ENCODE data around the gene HS2ST1.

HS2ST1 gene

GRCh38 chr1:87106144-87106543 lies 191.7 kb downstream of the HS2ST1 start:
- CTCF ChIA-PET, result interaction anchor here (0.6 to 1.2 kb wide), 3 partner anchors 21 to 371 kb away, joined by 3 to 4 read pairs (median 3); no protein-coding TSS in a partner anchor
- peaks cover 10% of the 10 kb centered on the region; the same call in 1 of the 2 replicates for H3K4me1 ChIP-seq (ENCODE audit: control insufficient read depth, insufficient read depth, low read length)
- no peak overlapping the region for H3K27ac ChIP-seq (ENCODE audit: extremely low read depth, low read depth, low read length)
- no peaks in the 10 kb centered on the region for H3K36me3 ChIP-seq (ENCODE audit: control insufficient read depth in 2 of 2, insufficient read depth in 1 of 2, low read length in 2 of 2)
- POLR2A ChIA-PET, result no interaction called here
- H3K4me3 ChIP-seq (ENCODE audit: low read depth, low read length), result no peak overlapping the region
- no peak for TF ChIP-seq ZNF621 (tag by site-specific recombination; IDR thresholded peaks at IDR 0.05)
- no peak for TF ChIP-seq ZNF354C (tag by site-specific recombination; IDR thresholded peaks at IDR 0.05; ENCODE audit: borderline replicate concordance, low read depth)
- TF ChIP-seq ZNF433 (tag by site-specific recombination; IDR thresholded peaks at IDR 0.05; ENCODE audit: low read depth), result no peak
- no peak for TF ChIP-seq ZSCAN18 (tag by site-specific recombination; IDR thresholded peaks at IDR 0.05)
- no peak for TF ChIP-seq ZNF398 (tag by site-specific recombination; IDR thresholded peaks at IDR 0.05)
- TF ChIP-seq PRDM10 (tag by site-specific recombination; IDR thresholded peaks at IDR 0.05), result no peak
- no peak for TF ChIP-seq GLI4 (tag by site-specific recombination; IDR thresholded peaks at IDR 0.05)
- TF ChIP-seq ZBTB44 (tag by site-specific recombination; IDR thresholded peaks at IDR 0.05), result no peak
- no peak for TF ChIP-seq ZNF202 (tag by site-specific recombination; IDR thresholded peaks at IDR 0.05; ENCODE audit: borderline replicate concordance)
- TF ChIP-seq ZNF518A (tag by site-specific recombination; conservative IDR thresholded peaks at IDR 0.05; ENCODE audit: low read depth), result no peak
- no peak for TF ChIP-seq ZNF76 (tag by site-specific recombination; IDR thresholded peaks at IDR 0.05; ENCODE audit: borderline replicate concordance, low read depth)
- no peak for TF ChIP-seq ZNF837 (tag by site-specific recombination; IDR thresholded peaks at IDR 0.05)
- TF ChIP-seq ZNF138 (tag by site-specific recombination; IDR thresholded peaks at IDR 0.05; ENCODE audit: borderline replicate concordance), result no peak
- TF ChIP-seq ZNF610 (tag by site-specific recombination; IDR thresholded peaks at IDR 0.05; ENCODE audit: borderline replicate concordance), result no peak
- TF ChIP-seq ZNF521 (tag by site-specific recombination; IDR thresholded peaks at IDR 0.05), result no peak
- no peak for TF ChIP-seq MZF1 (tag by site-specific recombination; IDR thresholded peaks at IDR 0.05; ENCODE audit: borderline replicate concordance)
- TF ChIP-seq AEBP2 (tag by site-specific recombination; IDR thresholded peaks at IDR 0.05; ENCODE audit: borderline replicate concordance), result no peak
- no peak for TF ChIP-seq ZNF155 (tag by site-specific recombination; IDR thresholded peaks at IDR 0.05)
- no peak for TF ChIP-seq ZNF701 (tag by site-specific recombination; IDR thresholded peaks at IDR 0.05)
- no peaks in the 10 kb centered on the region for H3K9me3 ChIP-seq (ENCODE audit: control insufficient read depth, insufficient read depth, low read depth, low read length)
